Heart right ventricle (tissue), 16 donors: ENCODE data around the gene CWC15. TPM values are rescaled to one million over a fixed set of nuclear protein-coding genes. Genes with fewer than 3 reads are reported as not detected.
"Not testable (repeated sequence)": the region's sequence is repeated elsewhere in the genome, so short reads cannot be mapped to it uniquely, and the experiment has no call there.

Source experiments
- ATAC-seq, 8 donors: fragments of 200-7000 bp; cut with Tn5 transposase; one replicate each; pipeline ENCODE4 v1.9.1; 2020; ENCODE audit warnings: mild to moderate bottlenecking in 8 of 8, moderate library complexity in 8 of 8, moderate number of reproducible peaks in 1 of 8
- DNase-seq, 2 donors: peaks; one replicate each; pipeline ENCODE4 v3.0.0-alpha.2; 2020
- H3K27ac ChIP-seq, 10 donors: fragments of 200-600 bp; sonication (generic) in 2 of 10; one replicate each; pipeline versions ENCODE4 v1.5.0 to v1.8.0; 2020 to 2022; ENCODE audit warnings: mild to moderate bottlenecking in 3 of 10
- H3K27me3 ChIP-seq, 7 donors: fragments of 200-600 bp; one replicate each; pipeline ENCODE4 v1.8.0; 2021 to 2022; ENCODE audit warnings: mild to moderate bottlenecking in 2 of 7
- H3K36me3 ChIP-seq, 9 donors: fragments of 200-600 bp; sonication (generic) in 1 of 9; one replicate each; pipeline versions ENCODE4 v1.5.0 to v1.8.0; 2020 to 2022; ENCODE audit warnings: mild to moderate bottlenecking in 2 of 9
- H3K4me1 ChIP-seq, 9 donors: fragments of 200-600 bp; sonication (generic) in 1 of 9; one replicate each; pipeline versions ENCODE4 v1.5.0 to v1.8.0; 2020 to 2022; ENCODE audit warnings: mild to moderate bottlenecking in 4 of 9
- H3K4me3 ChIP-seq, 10 donors: fragments of 200-600 bp; sonication (generic) in 2 of 10; one replicate each; pipeline versions ENCODE4 v1.5.0 to v1.8.0; 2020 to 2022; ENCODE audit warnings: mild to moderate bottlenecking in 7 of 10, moderate library complexity in 2 of 10
- H3K9me3 ChIP-seq, 11 donors: fragments of 200-600 bp in 10 of 11; sonication (generic) in 2 of 11; one replicate each; pipeline versions ENCODE4 v1.5.0 to v1.8.0; 2013 to 2022; ENCODE audit warnings: mild to moderate bottlenecking in 2 of 11, control low read depth in 1 of 11, moderate library complexity in 1 of 11
- WGBS, 2 donors: extraction: QIAGEN DNeasy Blood & Tissue Kit; methylation state at CpG; one replicate each; pipeline ENCODE4 v1.1.7; 2013; ENCODE audit warnings: inconsistent platforms in 1 of 2; 5-methylcytosine and 5-hydroxymethylcytosine counted together
- intact Hi-C, 10 donors: fragments of 100-400 bp; cut with DNase I; formaldehyde crosslinking; loops; one replicate each; pipeline versions ENCODE4 v1.11.1 to v1.14.2; 2022
- polyA plus RNA-seq, 2 donors: library from polyadenylated mRNA; stranded (reverse); fragments of 200-250 nt; gene quantifications; one replicate each; pipeline ENCODE4 v1.2.3, GENCODE V29; 2013
- total RNA-seq, 10 donors: library from RNA; stranded (reverse); fragmentation: NEBNext Ultra II Directional in 3 of 10; extraction: Animal tissue kit (Norgen Biotek cat#: 25700) in 3 of 10; gene quantifications; one replicate each; pipeline versions ENCODE4 v1.2.1 to v1.2.4, GENCODE V29; 2021 to 2023
- TF ChIP-seq, protein P1 (sequence below), 9 donors: fragments of 200-600 bp; sonication (generic) in 2 of 9; IDR thresholded peaks; one replicate each; pipeline versions ENCODE4 v1.5.0 to v1.8.0; 2021 to 2022; ENCODE audit warnings: antibody characterized with exemption in 9 of 9, mild to moderate bottlenecking in 5 of 9, moderate library complexity in 1 of 9
- donor health status: Arrhythmogenic right ventricular cardiomyopathy.
- donor health status: ischemic (EF 13 %, LVEDD 7.1; RV severe dilation, severe dysfunction).
- donor health status: healthy with polysubstance abuse.
- donor health status: DM: no; HTN: yes; CAD: no.
- donor health status: DM: no; HTN: no; CAD: no.
- donor health status: ischemic (EF 25% LVEDD 6.9; RV normal size, moderate dysfunction).
- donor health status: ischemic (EF 25% LVEDD 5.7; RV mildly dilated, moderate dysfunction).
- donor health status: healthy.
- donor health status: DM: yes; HTN: yes; CAD: no.
- donor health status: Ischemic cardiomyopathy.
- donor health status: ischemic (EF 35%, LVEDD 5.7; RV mildly dilated, moderate dysfunction).
- donor health status: nonischemic (EF 11% LVEDD 7.7; RV severe dilation, severe dysfunction).
- donor health status: DM: yes; HTN: yes; CAD: no.
- donor health status: PGD.
- donor health status: ischemic (EF 29% LVEDD 5.4; RV normal size, mild dysfunction).
- donor health status: nonischemic (EF 23%, LVEDD 6.1; RV moderate dilation, normal function).

CWC15 gene
- total and polyA plus RNA-seq, 12 donors, result 53.1 to 196 (median 69.5) TPM

- intact Hi-C loops, result no loop called here
- H3K36me3 ChIP-seq, result no peaks in the 10 kb centered on the region
- ATAC-seq, result no peak
- no peak overlapping the region for H3K27ac ChIP-seq
- H3K27me3 ChIP-seq, result no peaks in the 10 kb centered on the region
- no peak overlapping the region for H3K4me3 ChIP-seq
- TF ChIP-seq, protein P1, sequence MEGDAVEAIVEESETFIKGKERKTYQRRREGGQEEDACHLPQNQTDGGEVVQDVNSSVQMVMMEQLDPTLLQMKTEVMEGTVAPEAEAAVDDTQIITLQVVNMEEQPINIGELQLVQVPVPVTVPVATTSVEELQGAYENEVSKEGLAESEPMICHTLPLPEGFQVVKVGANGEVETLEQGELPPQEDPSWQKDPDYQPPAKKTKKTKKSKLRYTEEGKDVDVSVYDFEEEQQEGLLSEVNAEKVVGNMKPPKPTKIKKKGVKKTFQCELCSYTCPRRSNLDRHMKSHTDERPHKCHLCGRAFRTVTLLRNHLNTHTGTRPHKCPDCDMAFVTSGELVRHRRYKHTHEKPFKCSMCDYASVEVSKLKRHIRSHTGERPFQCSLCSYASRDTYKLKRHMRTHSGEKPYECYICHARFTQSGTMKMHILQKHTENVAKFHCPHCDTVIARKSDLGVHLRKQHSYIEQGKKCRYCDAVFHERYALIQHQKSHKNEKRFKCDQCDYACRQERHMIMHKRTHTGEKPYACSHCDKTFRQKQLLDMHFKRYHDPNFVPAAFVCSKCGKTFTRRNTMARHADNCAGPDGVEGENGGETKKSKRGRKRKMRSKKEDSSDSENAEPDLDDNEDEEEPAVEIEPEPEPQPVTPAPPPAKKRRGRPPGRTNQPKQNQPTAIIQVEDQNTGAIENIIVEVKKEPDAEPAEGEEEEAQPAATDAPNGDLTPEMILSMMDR (IDR thresholded peaks at IDR 0.05), result no peak
- DNase-seq, result no peak
- peaks cover 0 to 15% (median 7%) of the 10 kb centered on the region in 9 donors for H3K4me1 ChIP-seq
- no peaks in the 10 kb centered on the region for H3K9me3 ChIP-seq
Measured at GRCh38 chr11:94920311-94920710, 53.0 kb downstream of the CWC15 start.

- not testable (repeated sequence) for H3K4me1 ChIP-seq
Measured at GRCh38 chr11:94913718-94914394, 59.5 kb downstream of the CWC15 start.

DNA sequence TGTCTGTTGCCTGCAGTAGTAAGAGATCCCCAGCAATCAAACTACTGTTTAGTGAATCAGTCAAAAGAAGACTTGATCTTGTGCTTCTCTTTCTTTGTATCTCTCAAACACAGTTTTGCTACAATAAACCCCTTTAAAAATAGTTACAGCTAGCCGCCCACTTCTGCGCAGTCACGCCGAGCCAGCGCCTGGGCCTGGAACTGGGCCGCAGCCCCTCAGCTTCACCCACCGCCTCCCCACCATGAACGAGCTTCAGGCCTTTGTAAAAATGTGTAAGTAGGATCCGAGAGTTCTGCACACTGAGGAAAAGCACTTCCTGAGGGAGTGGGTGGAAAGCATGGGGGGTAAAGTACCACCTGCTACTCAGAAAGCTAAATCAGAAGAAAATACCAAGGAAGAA lies 60.5 kb downstream of the CWC15 start:
- H3K4me3 ChIP-seq, result no peak overlapping the region
- DNase-seq, result no peak
- TF ChIP-seq, protein P1 (IDR thresholded peaks at IDR 0.05), result no peak
- H3K9me3 ChIP-seq, result no peaks in the 10 kb centered on the region
- no peaks in the 10 kb centered on the region for H3K36me3 ChIP-seq
- no peaks in the 10 kb centered on the region for H3K4me1 ChIP-seq
- WGBS, 2 donors, result 97% methylated on average over 9 of the region's 9 CpGs
- H3K27ac ChIP-seq, result no peak overlapping the region
- intact Hi-C loops, result no loop called here
- ATAC-seq, result no peak
- no peaks in the 10 kb centered on the region for H3K27me3 ChIP-seq

More at GRCh38 chr11:94913718-94914394, 59.5 kb downstream of the CWC15 start:
- H3K4me3 ChIP-seq, H3K36me3 ChIP-seq, ATAC-seq, DNase-seq, H3K27me3 ChIP-seq, H3K27ac ChIP-seq, intact Hi-C loops, H3K9me3 ChIP-seq: not testable (repeated sequence)
- WGBS, 2 donors, result 94 to 95% methylated on average over 2 of the region's 2 CpGs

Other genes with a start within 250 kb of the CWC15 start
- gene AMOTL1, start 205.2 kb downstream of the CWC15 start, total RNA-seq, result 100 to 1,000 TPM in 2 of 10 donors, 10 to 100 TPM in 8; 30.5 to 115 (median 77.1) TPM
- gene AMOTL1, start 205.2 kb downstream of the CWC15 start, polyA plus RNA-seq, result 1 to 10 TPM; 3.1 to 8.3 TPM
- gene KDM4D, start 153 bp upstream of the CWC15 start, total RNA-seq, result 1 to 10 TPM in 6 of 10 donors, under 1 TPM in 4; 0.79 to 1.3 (median 1.0) TPM
- under 1 TPM; 0.22 to 0.57 TPM for gene KDM4D, start 153 bp upstream of the CWC15 start, polyA plus RNA-seq
- not detected for gene KDM4E, start 51.7 kb upstream of the CWC15 start, total RNA-seq
- gene KDM4E, start 51.7 kb upstream of the CWC15 start, polyA plus RNA-seq, result not detected
- not detected for gene KDM4F, start 75.9 kb upstream of the CWC15 start, total RNA-seq
- gene KDM4F, start 75.9 kb upstream of the CWC15 start, polyA plus RNA-seq, result not detected
- 10 to 100 TPM; 17.1 to 28.0 (median 20.8) TPM for gene SRSF8, start 93.4 kb upstream of the CWC15 start, total RNA-seq
- gene SRSF8, start 93.4 kb upstream of the CWC15 start, polyA plus RNA-seq, result 10 to 100 TPM; 19.9 to 27.7 TPM
- 10 to 100 TPM in 7 of 10 donors, 1 to 10 TPM in 3; 7.4 to 15.0 (median 12.3) TPM for gene ENDOD1, start 116.3 kb upstream of the CWC15 start, total RNA-seq
- gene ENDOD1, start 116.3 kb upstream of the CWC15 start, polyA plus RNA-seq, result 1 to 10 TPM; 3.7 to 9.9 TPM